NCI-H510A (cell line): ENCODE results near the gene ERFL.
A peak's percentile ranks its signal among the peaks of the same experiment; 100 is the strongest.

Experiments
- DNase-seq: peaks from one replicate; lab custom pipeline; 2025; lab: John Stamatoyannopoulos, UW

ERFL gene

GRCh38 chr19:41928221-41928683, at the start of gene ERFL:
Gene ERFL (minus strand): TSS chr19:41928449. CDS start chr19:41912919, 15,530 bp downstream.
- no peak for DNase-seq

GRCh38 chr19:41977916-41978315, 49.7 kb upstream of the ERFL start:
- no peak for DNase-seq

- no peak for DNase-seq
Measured at GRCh38 chr19:41974652-41975051, 46.4 kb upstream of the ERFL start.

- no peak for DNase-seq
Measured at GRCh38 chr19:41971363-41971762, 43.1 kb upstream of the ERFL start.

- no peak for DNase-seq
Measured at GRCh38 chr19:41969772-41970458, 41.7 kb upstream of the ERFL start.

GRCh38 chr19:41968751-41969595, 40.7 kb upstream of the ERFL start:
- no peak for DNase-seq

GRCh38 chr19:41967054-41967783, 39.0 kb upstream of the ERFL start:
- DNase-seq, result no peak

- DNase-seq, result no peak
Measured at GRCh38 chr19:41965106-41965505, 36.9 kb upstream of the ERFL start.

- DNase-seq, result no peak
Measured at GRCh38 chr19:41960973-41961372, 32.7 kb upstream of the ERFL start.

- DNase-seq, result peak; percentile 94
Measured at GRCh38 chr19:41959056-41960053, 31.1 kb upstream of the ERFL start, which contains the start of gene RABAC1. Gene RABAC1 (minus strand): TSS chr19:41959321. CDS start chr19:41959292, 29 bp downstream.

- peak; percentile 70 for DNase-seq
Measured at GRCh38 chr19:41958367-41959055, 30.3 kb upstream of the ERFL start.

- peak; percentile 72 for DNase-seq
Measured at GRCh38 chr19:41957838-41958366, 29.7 kb upstream of the ERFL start.

- no peak for DNase-seq
Measured at GRCh38 chr19:41957161-41957837, 29.1 kb upstream of the ERFL start.

GRCh38 chr19:41956621-41957020, 28.4 kb upstream of the ERFL start:
- DNase-seq, result no peak

GRCh38 chr19:41955521-41955920, 27.3 kb upstream of the ERFL start:
- DNase-seq, result no peak

GRCh38 chr19:41951686-41952172, 23.5 kb upstream of the ERFL start:
- DNase-seq, result peak; percentile 14

GRCh38 chr19:41947091-41947490, 18.8 kb upstream of the ERFL start:
- no peak for DNase-seq

- no peak for DNase-seq
Measured at GRCh38 chr19:41945135-41945766, 17.0 kb upstream of the ERFL start.

- DNase-seq, result no peak
Measured at GRCh38 chr19:41944336-41944735, 16.1 kb upstream of the ERFL start.
